ENCODE measurements around the gene VANGL2. TPM values are rescaled to one million over a fixed set of nuclear protein-coding genes. Genes with fewer than 3 reads are reported as not detected.

The VANGL2 gene
- total RNA-seq, 2 experiments from 2014 or later, result not detected

DNA sequence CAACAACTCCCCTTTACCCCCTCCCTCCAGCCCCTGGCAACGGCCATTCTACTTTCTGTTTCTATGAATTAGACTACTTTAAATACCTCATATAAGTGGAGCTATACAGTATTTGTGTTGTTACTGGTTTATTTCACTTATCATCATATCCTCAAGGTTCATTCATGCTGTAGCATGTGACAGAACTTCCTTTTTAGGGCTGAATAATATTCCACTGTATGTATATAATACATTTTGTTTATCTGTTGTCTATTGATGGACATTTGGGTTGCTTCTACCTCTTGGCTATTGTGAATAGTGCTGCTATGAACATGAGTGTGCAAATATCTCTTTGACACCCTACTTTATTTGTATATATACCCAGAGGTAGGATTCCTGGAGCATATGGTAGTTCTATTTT is 31.3 kb upstream of the VANGL2 start:
- CTCF ChIA-PET, result no interaction called here

DNA sequence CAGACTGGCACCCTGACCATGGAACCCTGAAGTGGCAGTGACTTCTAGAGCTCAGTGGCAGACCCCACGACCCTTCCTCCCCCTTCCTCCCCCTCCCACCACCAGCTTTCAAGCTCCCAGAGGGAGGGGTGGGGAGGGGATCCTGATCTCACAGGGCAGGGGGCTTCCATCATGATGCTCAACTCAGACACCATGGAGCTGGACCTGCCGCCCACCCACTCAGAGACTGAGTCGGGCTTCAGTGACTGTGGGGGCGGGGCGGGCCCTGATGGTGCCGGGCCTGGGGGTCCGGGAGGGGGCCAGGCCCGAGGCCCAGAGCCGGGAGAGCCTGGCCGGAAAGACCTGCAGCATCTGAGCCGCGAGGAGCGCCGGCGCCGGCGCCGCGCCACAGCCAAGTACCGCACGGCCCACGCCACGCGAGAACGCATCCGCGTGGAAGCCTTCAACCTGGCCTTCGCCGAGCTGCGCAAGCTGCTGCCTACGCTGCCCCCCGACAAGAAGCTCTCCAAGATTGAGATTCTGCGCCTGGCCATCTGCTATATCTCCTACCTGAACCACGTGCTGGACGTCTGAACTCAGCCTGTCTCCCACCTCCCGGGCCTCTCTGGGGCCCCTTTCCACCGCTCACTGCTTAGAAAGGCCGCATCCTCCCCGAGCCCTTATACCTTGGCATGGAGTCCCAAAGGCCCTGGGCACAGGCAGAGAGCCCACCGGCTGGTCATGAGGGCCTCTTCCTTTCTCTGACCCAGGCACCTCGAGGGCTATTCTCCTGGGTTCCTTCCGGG is 29.6 kb upstream of the VANGL2 start:
- Histone ChIP-seq H3K27ac (ENCODE audit: low read depth in 1 of 2, low read length in 2 of 2) (no peak overlapping the region), H3K9me3 (ENCODE audit: control insufficient read depth in 1 of 2, insufficient read depth in 1 of 2, low read length in 2 of 2) (no peaks in the 10 kb centered on the region), H3K4me3 (ENCODE audit: low read length) (no peak overlapping the region), H3K27me3 (ENCODE audit: control insufficient read depth in 1 of 2, insufficient read depth in 2 of 2, low read length in 2 of 2) (no peaks in the 10 kb centered on the region), H3K36me3 (ENCODE audit: insufficient read depth, low read length) (no peaks in the 10 kb centered on the region), H3K4me1 (ENCODE audit: insufficient read depth, low read length) (peaks cover 5% of the 10 kb centered on the region)
- ATAC-seq (ENCODE audit: poor library complexity), result no peak
- no peaks in the 10 kb centered on the region for H3K9me3 Mint-ChIP-seq
- TF ChIP-seq, protein P1, sequence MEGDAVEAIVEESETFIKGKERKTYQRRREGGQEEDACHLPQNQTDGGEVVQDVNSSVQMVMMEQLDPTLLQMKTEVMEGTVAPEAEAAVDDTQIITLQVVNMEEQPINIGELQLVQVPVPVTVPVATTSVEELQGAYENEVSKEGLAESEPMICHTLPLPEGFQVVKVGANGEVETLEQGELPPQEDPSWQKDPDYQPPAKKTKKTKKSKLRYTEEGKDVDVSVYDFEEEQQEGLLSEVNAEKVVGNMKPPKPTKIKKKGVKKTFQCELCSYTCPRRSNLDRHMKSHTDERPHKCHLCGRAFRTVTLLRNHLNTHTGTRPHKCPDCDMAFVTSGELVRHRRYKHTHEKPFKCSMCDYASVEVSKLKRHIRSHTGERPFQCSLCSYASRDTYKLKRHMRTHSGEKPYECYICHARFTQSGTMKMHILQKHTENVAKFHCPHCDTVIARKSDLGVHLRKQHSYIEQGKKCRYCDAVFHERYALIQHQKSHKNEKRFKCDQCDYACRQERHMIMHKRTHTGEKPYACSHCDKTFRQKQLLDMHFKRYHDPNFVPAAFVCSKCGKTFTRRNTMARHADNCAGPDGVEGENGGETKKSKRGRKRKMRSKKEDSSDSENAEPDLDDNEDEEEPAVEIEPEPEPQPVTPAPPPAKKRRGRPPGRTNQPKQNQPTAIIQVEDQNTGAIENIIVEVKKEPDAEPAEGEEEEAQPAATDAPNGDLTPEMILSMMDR (IDR thresholded peaks at IDR 0.05), result no peak
- no peak overlapping the region for H3K4me3 Mint-ChIP-seq
- ChIA-PET POLR2A (no interaction called here), CTCF (no interaction called here)
- H3K27ac Mint-ChIP-seq, result no peak overlapping the region
- peaks cover 3% of the 10 kb centered on the region for H3K4me1 Mint-ChIP-seq (ENCODE audit: low read depth)
- DNase-seq, result no peak
- H3K36me3 Mint-ChIP-seq (ENCODE audit: low read depth), result no peaks in the 10 kb centered on the region
- intact Hi-C loops (cut with DNase I, micrococcal nuclease), result loop anchor here (10.0 kb wide), 2 partner anchors 266 to 576 kb away; no protein-coding TSS in a partner anchor
- H3K27me3 Mint-ChIP-seq, result no peaks in the 10 kb centered on the region

More for the DNA sequence above, 31.3 kb upstream of the VANGL2 start:
- TF ChIP-seq, protein P1 (IDR thresholded peaks at IDR 0.05), result no peak
- H3K36me3 ChIP-seq (ENCODE audit: insufficient read depth, low read length), result no peaks in the 10 kb centered on the region
- Mint-ChIP-seq H3K36me3 (ENCODE audit: low read depth) (no peaks in the 10 kb centered on the region), H3K27ac (no peak overlapping the region), H3K27me3 (no peaks in the 10 kb centered on the region), H3K4me3 (no peak overlapping the region), H3K4me1 (ENCODE audit: low read depth) (no peaks in the 10 kb centered on the region), H3K9me3 (no peaks in the 10 kb centered on the region)
- no peaks in the 10 kb centered on the region for H3K4me1 ChIP-seq (ENCODE audit: insufficient read depth, low read length)
- H3K4me3 ChIP-seq (ENCODE audit: low read length), result no peak overlapping the region
- no peaks in the 10 kb centered on the region for H3K27me3 ChIP-seq (ENCODE audit: control insufficient read depth in 1 of 2, insufficient read depth in 2 of 2, low read length in 2 of 2)
- intact Hi-C loops (cut with DNase I, micrococcal nuclease), result no loop called here
- ATAC-seq (ENCODE audit: poor library complexity) (no peak), DNase-seq (no peak)
- no peak overlapping the region for H3K27ac ChIP-seq (ENCODE audit: low read depth in 1 of 2, low read length in 2 of 2)
- no peaks in the 10 kb centered on the region for H3K9me3 ChIP-seq (ENCODE audit: control insufficient read depth in 1 of 2, insufficient read depth in 1 of 2, low read length in 2 of 2)
- POLR2A ChIA-PET, result interaction anchor here (1.0 kb wide), 1 partner anchor 10 kb away, joined by 3 read pairs; no protein-coding TSS in a partner anchor

DNA sequence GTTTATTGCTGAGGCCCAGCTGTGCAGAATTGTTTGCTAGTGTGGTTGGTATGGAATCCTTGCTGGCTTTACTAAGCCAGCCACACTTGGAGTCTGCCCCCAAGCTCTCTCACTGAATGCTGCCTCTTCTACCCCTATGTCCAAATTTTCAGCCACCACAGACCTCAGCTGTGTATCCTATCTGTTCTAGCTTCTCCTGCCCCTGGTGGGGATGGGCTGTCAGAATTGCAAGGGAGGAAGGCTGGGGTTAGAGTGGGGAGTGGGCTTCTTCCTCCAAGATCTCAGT is 29.1 kb upstream of the VANGL2 start:
- intact Hi-C loops (cut with DNase I, micrococcal nuclease), result loop anchor here (10.0 kb wide), 2 partner anchors 266 to 576 kb away; no protein-coding TSS in a partner anchor

More for the DNA sequence above, 29.1 kb upstream of the VANGL2 start:
- Mint-ChIP-seq H3K27me3 (no peaks in the 10 kb centered on the region), H3K4me1 (ENCODE audit: low read depth) (peaks cover 9% of the 10 kb centered on the region), H3K9me3 (no peaks in the 10 kb centered on the region), H3K36me3 (ENCODE audit: low read depth) (no peaks in the 10 kb centered on the region), H3K27ac (no peak overlapping the region), H3K4me3 (no peak overlapping the region)
- Histone ChIP-seq H3K27ac (ENCODE audit: low read depth in 1 of 2, low read length in 2 of 2) (no peak overlapping the region), H3K9me3 (ENCODE audit: control insufficient read depth in 1 of 2, insufficient read depth in 1 of 2, low read length in 2 of 2) (no peaks in the 10 kb centered on the region), H3K4me1 (ENCODE audit: insufficient read depth, low read length) (peaks cover 10% of the 10 kb centered on the region), H3K36me3 (ENCODE audit: insufficient read depth, low read length) (no peaks in the 10 kb centered on the region), H3K27me3 (ENCODE audit: control insufficient read depth in 1 of 2, insufficient read depth in 2 of 2, low read length in 2 of 2) (no peaks in the 10 kb centered on the region), H3K4me3 (ENCODE audit: low read length) (no peak overlapping the region)
- TF ChIP-seq, protein P1 (IDR thresholded peaks at IDR 0.05), result no peak
- ChIA-PET CTCF (no interaction called here), POLR2A (no interaction called here)
- DNase-seq (no peak), ATAC-seq (ENCODE audit: poor library complexity) (no peak)
